T-cell (primary cell): ENCODE data around the gene SPINK2. TPM values are rescaled to one million over a fixed set of nuclear protein-coding genes. Genes with fewer than 3 reads are reported as not detected.

Source experiments
- ATAC-seq, 4 experiments: fragments of 200-7000 bp in 3 of 4; fragments of 150-1000 bp in 1 of 4; cut with Tn5 transposase; replicated peaks in 1 of 4; 1 replicate in 3 of 4; 2 replicates in 1 of 4; pipeline ENCODE4 v1.10.0; 2021; ENCODE audit warnings: moderate library complexity in 3 of 4, mild to moderate bottlenecking in 2 of 4, moderate number of reproducible peaks in 1 of 4
- CTCF ChIA-PET, 2 donors: fragments of 300-600 bp; sonication (Branson Sonifier 250); formaldehyde crosslinking; loops; one replicate each; lab custom pipeline; 2022; ENCODE audit warnings: antibody characterized with exemption in 2 of 2; lab: Charles Lee
- POLR2A ChIA-PET, 2 donors: fragments of 300-600 bp; sonication (Branson Sonifier 250); formaldehyde crosslinking; loops; one replicate each; lab custom pipeline; 2022; ENCODE audit warnings: antibody characterized with exemption in 2 of 2; lab: Charles Lee
- DNase-seq, 35 experiments: peaks; one replicate each; pipeline versions ENCODE4 v3.0.0 to v3.0.0-alpha.2; 2013 to 2023
- H3K27ac ChIP-seq: one replicate; pipeline ENCODE4 v1.5.1; 2013; ENCODE audit warnings: low read length
- H3K27me3 ChIP-seq, 2 experiments: replicated peaks in 1 of 2; 1 replicate in 1 of 2; 2 replicates in 1 of 2; pipeline versions ENCODE4 v1.6.1 to v1.7.0; 2013; ENCODE audit warnings: low read length in 1 of 2, mixed read lengths in 1 of 2; ENCODE audit not compliant: control insufficient read depth in 2 of 2, insufficient read depth in 2 of 2; ENCODE audit errors: extremely low read depth in 1 of 2
- H3K36me3 ChIP-seq, 2 donors: 1 replicate in 1 of 2; 2 replicates in 1 of 2; pipeline versions ENCODE4 v1.6.1 to v1.7.0; 2013; ENCODE audit warnings: low read length in 1 of 2; ENCODE audit not compliant: control insufficient read depth in 2 of 2, insufficient read depth in 1 of 2; ENCODE audit errors: extremely low read depth in 1 of 2
- H3K4me1 ChIP-seq, 2 experiments: 1 replicate in 1 of 2; 2 replicates in 1 of 2; pipeline versions ENCODE4 v1.6.1 to v1.7.0; 2013; ENCODE audit warnings: low read length in 2 of 2, mixed read lengths in 1 of 2; ENCODE audit not compliant: insufficient read depth in 2 of 2, control insufficient read depth in 1 of 2; ENCODE audit errors: extremely low read depth in 1 of 2
- H3K4me3 ChIP-seq, 2 donors: 1 replicate in 1 of 2; 2 replicates in 1 of 2; pipeline versions ENCODE4 v1.5.1 to v1.7.0; 2013; ENCODE audit warnings: mild to moderate bottlenecking in 2 of 2, low read length in 1 of 2, moderate library complexity in 1 of 2; ENCODE audit not compliant: control insufficient read depth in 1 of 2; ENCODE audit errors: extremely low read depth in 1 of 2
- H3K9me3 ChIP-seq: 2 replicates; pipeline ENCODE4 v1.7.0; 2013
- H3K27ac Mint-ChIP-seq, 2 donors: one replicate each; pipeline ENCODE4 v1.8.0; 2020 to 2021; ENCODE audit warnings: mild to moderate bottlenecking in 2 of 2, mixed read lengths in 2 of 2
- H3K27me3 Mint-ChIP-seq, 2 donors: one replicate each; pipeline ENCODE4 v1.8.0; 2021 to 2022; ENCODE audit warnings: mixed read lengths in 2 of 2
- H3K36me3 Mint-ChIP-seq: one replicate; pipeline ENCODE4 v1.8.0; 2021; ENCODE audit warnings: mixed read lengths
- H3K4me1 Mint-ChIP-seq, 3 donors: one replicate each; pipeline ENCODE4 v1.8.0; 2020 to 2022; ENCODE audit warnings: mixed read lengths in 3 of 3, mild to moderate bottlenecking in 1 of 3
- H3K4me3 Mint-ChIP-seq, 3 donors: one replicate each; pipeline ENCODE4 v1.8.0; 2020 to 2022; ENCODE audit warnings: mild to moderate bottlenecking in 3 of 3, mixed read lengths in 3 of 3, moderate library complexity in 3 of 3
- H3K9me3 Mint-ChIP-seq, 3 donors: one replicate each; pipeline ENCODE4 v1.8.0; 2020 to 2022; ENCODE audit warnings: mixed read lengths in 3 of 3
- WGBS: methylation state at CpG from one replicate; pipeline ENCODE4 v1.1.5; 2013; ENCODE audit warnings: missing lambda C conversion rate; ENCODE audit not compliant: insufficient coverage; 5-methylcytosine and 5-hydroxymethylcytosine counted together
- total RNA-seq, 35 experiments: library from RNA in 6 of 35; stranded (reverse) in 6 of 35; fragments of 120-200 nt in 1 of 35; gene quantifications; one replicate each; pipeline versions ENCODE4 v1.2.1 to v1.2.4 and lab custom pipeline; 2013 to 2026

Gene SPINK2
- total RNA-seq, 5 donors from 2014 or later (not counting 1 experiment from before 2014, with no cell fraction given), result 2.0 to 11.6 (median 3.9) TPM

GRCh38 chr4:56857601-56858309, 36.3 kb upstream of the SPINK2 start:
- no peak overlapping the region for H3K4me3 ChIP-seq
- Mint-ChIP-seq H3K27me3 (no peaks in the 10 kb centered on the region), H3K36me3 (no peaks in the 10 kb centered on the region), H3K4me3 (no peak overlapping the region), H3K9me3 (no peaks in the 10 kb centered on the region), H3K4me1 (no peaks in the 10 kb centered on the region), H3K27ac (no peak overlapping the region)
- no peaks in the 10 kb centered on the region for H3K27me3 ChIP-seq
- H3K27ac ChIP-seq, result no peak overlapping the region
- 83% methylated on average over 1 of the region's 2 CpGs for WGBS
- ATAC-seq (no peak), DNase-seq (no peak)
- no peaks in the 10 kb centered on the region for H3K36me3 ChIP-seq
- H3K4me1 ChIP-seq, result no peaks in the 10 kb centered on the region
- no peaks in the 10 kb centered on the region for H3K9me3 ChIP-seq
- ChIA-PET CTCF (interaction anchor here in 1 of 2 donors (0.6 kb wide), 1 partner anchor 68 kb away, joined by 6 read pairs; no protein-coding TSS in a partner anchor), POLR2A (no interaction called here)

GRCh38 chr4:56856656-56857055, 35.2 kb upstream of the SPINK2 start:
- no peaks in the 10 kb centered on the region for H3K4me1 Mint-ChIP-seq
- H3K4me1 ChIP-seq, result no peaks in the 10 kb centered on the region
- H3K27me3 ChIP-seq, result no peaks in the 10 kb centered on the region
- no peaks in the 10 kb centered on the region for H3K9me3 ChIP-seq
- H3K36me3 ChIP-seq, result no peaks in the 10 kb centered on the region
- CTCF ChIA-PET, result interaction anchor here in 1 of 2 donors (0.6 to 0.7 kb wide), 3 partner anchors 61 to 1298 kb away, joined by 3 to 4 read pairs (median 3); no protein-coding TSS in a partner anchor
- no peak overlapping the region for H3K4me3 Mint-ChIP-seq
- no peak overlapping the region for H3K27ac ChIP-seq
- no peaks in the 10 kb centered on the region for H3K27me3 Mint-ChIP-seq
- WGBS, result no CpG with 5 or more reads among the region's 5 CpGs
- no peak overlapping the region for H3K4me3 ChIP-seq
- no peaks in the 10 kb centered on the region for H3K36me3 Mint-ChIP-seq
- no peaks in the 10 kb centered on the region for H3K9me3 Mint-ChIP-seq
- ATAC-seq (no peak), DNase-seq (no peak)
- H3K27ac Mint-ChIP-seq, result no peak overlapping the region
- POLR2A ChIA-PET, result no interaction called here

DNA sequence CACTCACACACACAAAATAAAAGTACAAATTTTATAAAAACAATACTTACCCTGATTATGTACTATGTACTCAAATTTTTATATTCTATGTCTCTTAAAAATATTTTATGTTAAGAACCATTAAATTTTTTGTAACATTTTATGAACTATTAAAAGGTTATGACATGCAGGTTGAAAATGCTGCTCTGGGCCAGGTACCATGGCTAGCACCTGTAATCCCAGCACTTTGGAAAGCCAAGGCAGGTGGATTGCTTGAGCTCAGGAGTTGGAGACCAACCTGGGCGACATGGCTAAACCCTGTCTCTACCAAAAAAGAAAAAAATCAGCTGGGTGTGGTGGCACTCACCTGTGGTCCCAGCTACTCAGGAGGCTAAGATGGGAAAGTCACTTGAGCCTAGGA, 29.4 kb upstream of the SPINK2 start:
- no peaks in the 10 kb centered on the region for H3K9me3 ChIP-seq
- H3K27me3 ChIP-seq, result peaks cover 0 to 2% of the 10 kb centered on the region in 2 experiments
- no peak overlapping the region for H3K4me3 Mint-ChIP-seq
- no peak for DNase-seq
- POLR2A ChIA-PET, result no interaction called here
- no peaks in the 10 kb centered on the region for H3K36me3 Mint-ChIP-seq
- no peak overlapping the region for H3K27ac Mint-ChIP-seq
- WGBS, result 71% methylated on average over 1 of the region's 1 CpG
- H3K4me1 Mint-ChIP-seq, result no peaks in the 10 kb centered on the region
- CTCF ChIA-PET, result interaction anchor here in 1 of 2 donors (0.6 kb wide), 1 partner anchor 18 kb away, joined by 3 read pairs; no protein-coding TSS in a partner anchor
- H3K27ac ChIP-seq, result no peak overlapping the region
- H3K4me3 ChIP-seq, result no peak overlapping the region
- H3K27me3 Mint-ChIP-seq, result no peaks in the 10 kb centered on the region
- no peaks in the 10 kb centered on the region for H3K4me1 ChIP-seq
- no peaks in the 10 kb centered on the region for H3K9me3 Mint-ChIP-seq
- ATAC-seq, result no peak
- no peaks in the 10 kb centered on the region for H3K36me3 ChIP-seq

DNA sequence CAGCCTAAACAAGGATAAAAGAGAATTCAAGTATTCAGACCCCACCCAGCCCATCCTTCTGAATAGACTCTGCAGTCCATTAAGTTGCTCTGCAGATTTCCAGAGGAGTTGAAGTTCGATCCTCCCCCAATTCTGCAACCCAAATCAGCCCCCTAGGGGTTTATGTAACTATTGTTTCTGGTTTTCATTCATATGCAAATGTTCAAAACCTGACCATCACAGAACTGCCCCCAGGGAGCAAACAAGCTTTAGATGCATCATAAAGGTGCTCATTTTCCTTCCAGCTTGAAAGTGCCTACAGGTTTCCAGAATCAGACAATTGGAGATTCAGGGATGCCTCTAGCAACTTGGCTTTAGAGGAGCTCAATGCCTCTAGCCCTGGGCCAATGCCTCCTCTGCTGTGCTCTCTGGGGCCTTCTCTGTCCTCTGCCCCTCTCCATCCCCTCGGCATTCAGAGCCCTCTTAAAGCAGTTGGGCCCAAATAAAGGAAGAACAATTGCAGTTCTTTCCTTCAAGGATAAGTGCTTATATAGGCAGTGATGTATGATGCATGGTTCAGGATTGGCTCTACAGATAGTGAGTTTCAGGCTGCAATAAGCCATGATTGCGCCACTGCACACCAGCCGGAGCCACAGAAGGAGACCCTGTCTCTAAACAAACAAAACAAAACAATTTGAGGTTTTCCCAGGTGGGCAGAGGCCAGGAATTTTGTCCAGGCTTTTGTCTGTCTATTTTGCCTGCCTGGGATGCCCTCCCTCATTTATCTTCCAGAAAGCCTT, 23.5 kb upstream of the SPINK2 start:
- H3K4me1 ChIP-seq, result no peaks in the 10 kb centered on the region
- ATAC-seq, result no peak
- H3K27ac Mint-ChIP-seq, result no peak overlapping the region
- no peaks in the 10 kb centered on the region for H3K36me3 Mint-ChIP-seq
- no peak overlapping the region for H3K4me3 Mint-ChIP-seq
- H3K4me1 Mint-ChIP-seq, result no peaks in the 10 kb centered on the region
- H3K27ac ChIP-seq, result no peak overlapping the region
- POLR2A ChIA-PET, result no interaction called here
- no peaks in the 10 kb centered on the region for H3K27me3 Mint-ChIP-seq
- peaks cover 0 to 2% of the 10 kb centered on the region in 2 experiments for H3K27me3 ChIP-seq
- H3K9me3 ChIP-seq, result no peaks in the 10 kb centered on the region
- no peak for DNase-seq
- WGBS, result no CpG with 5 or more reads among the region's 4 CpGs
- CTCF ChIA-PET, result interaction anchor here in 1 of 2 donors (1.3 kb wide), 1 partner anchor 8 kb away, joined by 4 read pairs; no protein-coding TSS in a partner anchor
- H3K9me3 Mint-ChIP-seq, result no peaks in the 10 kb centered on the region
- no peaks in the 10 kb centered on the region for H3K36me3 ChIP-seq
- no peak overlapping the region for H3K4me3 ChIP-seq

GRCh38 chr4:56843421-56843899, 22.0 kb upstream of the SPINK2 start:
- no peaks in the 10 kb centered on the region for H3K27me3 ChIP-seq
- ATAC-seq, result no peak
- POLR2A ChIA-PET, result no interaction called here
- H3K4me3 Mint-ChIP-seq, result no peak overlapping the region
- no peaks in the 10 kb centered on the region for H3K27me3 Mint-ChIP-seq
- H3K4me1 Mint-ChIP-seq, result no peaks in the 10 kb centered on the region
- H3K36me3 ChIP-seq, result no peaks in the 10 kb centered on the region
- 94% methylated on average over 11 of the region's 13 CpGs for WGBS
- no peak overlapping the region for H3K27ac Mint-ChIP-seq
- no peak for DNase-seq
- no peak overlapping the region for H3K4me3 ChIP-seq
- H3K9me3 Mint-ChIP-seq, result no peaks in the 10 kb centered on the region
- H3K27ac ChIP-seq, result no peak overlapping the region
- CTCF ChIA-PET, result no interaction called here
- no peaks in the 10 kb centered on the region for H3K36me3 Mint-ChIP-seq
- H3K9me3 ChIP-seq, result no peaks in the 10 kb centered on the region
- H3K4me1 ChIP-seq, result no peaks in the 10 kb centered on the region

DNA sequence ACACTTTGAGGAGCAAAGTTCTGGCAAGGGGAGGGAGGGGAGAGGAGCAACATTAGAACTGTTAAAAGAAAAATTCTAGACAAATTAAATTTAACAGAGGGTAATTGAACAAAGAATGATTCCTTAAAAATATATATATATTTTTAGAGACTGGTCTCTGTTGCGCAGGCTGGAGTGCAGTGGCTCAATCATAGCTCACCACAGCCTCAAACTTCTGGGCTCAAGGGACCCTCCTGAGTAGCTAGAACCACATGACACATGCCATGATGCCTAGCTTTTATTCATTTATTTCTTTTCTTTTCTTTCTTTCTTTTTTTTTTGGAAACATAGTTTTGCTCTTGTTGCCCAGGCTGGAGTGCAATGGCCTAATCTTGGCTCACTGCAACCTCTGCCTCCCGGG, 19.1 kb upstream of the SPINK2 start:
- H3K27me3 ChIP-seq, result no peaks in the 10 kb centered on the region
- Mint-ChIP-seq H3K36me3 (no peaks in the 10 kb centered on the region), H3K4me1 (peaks cover 5 to 8% (median 6%) of the 10 kb centered on the region in 3 donors), H3K4me3 (no peak overlapping the region), H3K9me3 (no peaks in the 10 kb centered on the region), H3K27me3 (no peaks in the 10 kb centered on the region), H3K27ac (no peak overlapping the region)
- H3K4me1 ChIP-seq, result no peaks in the 10 kb centered on the region
- ChIA-PET POLR2A (interaction anchor here in 1 of 2 donors (0.6 kb wide), 1 partner anchor 30 kb away, joined by 6 read pairs; no protein-coding TSS in a partner anchor), CTCF (interaction anchor here (0.5 to 0.9 kb wide), 4 partner anchors 28 to 415 kb away, joined by 3 to 5 read pairs (median 4); no protein-coding TSS in a partner anchor)
- H3K4me3 ChIP-seq, result no peak overlapping the region
- DNase-seq (no peak), ATAC-seq (no peak)
- no peaks in the 10 kb centered on the region for H3K36me3 ChIP-seq
- H3K27ac ChIP-seq, result no peak overlapping the region
- no peaks in the 10 kb centered on the region for H3K9me3 ChIP-seq
- no CpG with 5 or more reads among the region's 2 CpGs for WGBS
